Measurements from ENCODE around the gene VPS37B. TPM values are rescaled to one million over a fixed set of nuclear protein-coding genes. Genes with fewer than 3 reads are reported as not detected.
A peak's percentile ranks its signal among the peaks of the same experiment; 100 is the strongest.
"Not testable (repeated sequence)": the region's sequence is repeated elsewhere in the genome, so short reads cannot be mapped to it uniquely, and the experiment has no call there.

VPS37B gene
- total and polyA plus RNA-seq, 2 donors (not counting 3 experiments of a cell fraction or from before 2014, with no cell fraction given), result 39.5 to 45.9 TPM

- H3K27ac ChIP-seq (ENCODE audit: insufficient read depth, low read depth, low read length); BruUV-seq (replicated peaks); POLR2A ChIA-PET; H3K4me3 ChIP-seq (replicated peaks in 1 of 3; ENCODE audit: insufficient read depth in 1 of 3, low read depth in 1 of 3, low read length in 3 of 3); H3K9me1 ChIP-seq (replicated peaks; ENCODE audit: control insufficient read depth, extremely low read depth, insufficient read depth, low read length); H3K9ac ChIP-seq (replicated peaks; ENCODE audit: extremely low read depth, insufficient read depth, low read length); H4K20me1 ChIP-seq (replicated peaks; ENCODE audit: control insufficient read depth, extremely low read depth, insufficient read depth, low read length); DNase-seq (ENCODE audit: low read depth, low spot score); H3K36me3 ChIP-seq (ENCODE audit: control insufficient read depth in 2 of 2, extremely low read depth in 1 of 2, insufficient read depth in 2 of 2, low read length in 2 of 2); H3K9me3 ChIP-seq (replicated peaks; ENCODE audit: control insufficient read depth, insufficient read depth, low read length); H3K27me3 ChIP-seq (ENCODE audit: control insufficient read depth in 2 of 2, insufficient read depth in 2 of 2, low read length in 2 of 2); dilution Hi-C loops (cut with MboI; ENCODE audit: extremely low pct_ligation_motif_present, low sequenced_read_pairs); H2AFZ ChIP-seq (ENCODE audit: low read depth, low read length); intact Hi-C loops (cut with micrococcal nuclease); H3K4me2 ChIP-seq (ENCODE audit: insufficient read depth, low read length); FAIRE-seq: not testable (repeated sequence)
- H3K79me2 ChIP-seq (ENCODE audit: control insufficient read depth, insufficient read depth, low read length), result peaks cover 69% of the 10 kb centered on the region
- CTCF ChIA-PET, result interaction anchor here (2.0 kb wide), 1 partner anchor 11 kb away, joined by 7 read pairs; no protein-coding TSS in a partner anchor
- peaks cover 47% of the 10 kb centered on the region for H3K4me1 ChIP-seq (ENCODE audit: control insufficient read depth, extremely low read depth, insufficient read depth, low read length)
Measured at GRCh38 chr12:122892724-122893123, 3.2 kb downstream of the VPS37B start.

GRCh38 chr12:122891661-122892525 is 4.0 kb downstream of the VPS37B start:
- no peaks in the 10 kb centered on the region for H3K27me3 ChIP-seq (ENCODE audit: control insufficient read depth in 2 of 2, insufficient read depth in 2 of 2, low read length in 2 of 2)
- intact Hi-C loops (cut with micrococcal nuclease) (no loop called here), dilution Hi-C loops (cut with MboI; ENCODE audit: extremely low pct_ligation_motif_present, low sequenced_read_pairs) (no loop called here)
- peak; percentile 58 for FAIRE-seq
- peaks cover 56% of the 10 kb centered on the region for H3K4me1 ChIP-seq (ENCODE audit: control insufficient read depth, extremely low read depth, insufficient read depth, low read length)
- no peaks in the 10 kb centered on the region for H4K20me1 ChIP-seq (replicated peaks; ENCODE audit: control insufficient read depth, extremely low read depth, insufficient read depth, low read length)
- H3K36me3 ChIP-seq (ENCODE audit: control insufficient read depth in 2 of 2, extremely low read depth in 1 of 2, insufficient read depth in 2 of 2, low read length in 2 of 2), result no peaks in the 10 kb centered on the region
- ChIA-PET CTCF (interaction anchor here (1.3 to 2.0 kb wide), 2 partner anchors 10 to 12 kb away, joined by 3 to 7 read pairs; no protein-coding TSS in a partner anchor), POLR2A (interaction anchor here (0.9 kb wide), 1 partner anchor 9 kb away, joined by 3 read pairs; no protein-coding TSS in a partner anchor)
- no peaks in the 10 kb centered on the region for H3K9me1 ChIP-seq (replicated peaks; ENCODE audit: control insufficient read depth, extremely low read depth, insufficient read depth, low read length)
- peak overlapping the region; percentile 53 for H3K4me2 ChIP-seq (ENCODE audit: insufficient read depth, low read length)
- no peak overlapping the region for H2AFZ ChIP-seq (ENCODE audit: low read depth, low read length)
- DNase-seq (ENCODE audit: low read depth, low spot score), result peak; percentile 51
- no TSS peak for BruUV-seq (replicated peaks)
- TF ChIP-seq GATA2 (IDR thresholded peaks at IDR 0.05; ENCODE audit: insufficient read depth, insufficient read length, low read depth, low read length) (no peak), FOS (IDR thresholded peaks at IDR 0.05; ENCODE audit: borderline replicate concordance, insufficient read depth, low read length) (peak; percentile 22)
- no peaks in the 10 kb centered on the region for H3K9me3 ChIP-seq (replicated peaks; ENCODE audit: control insufficient read depth, insufficient read depth, low read length)
- H3K79me2 ChIP-seq (ENCODE audit: control insufficient read depth, insufficient read depth, low read length), result peaks cover 77% of the 10 kb centered on the region
- H3K4me3 ChIP-seq (replicated peaks in 1 of 3; ENCODE audit: insufficient read depth in 1 of 3, low read depth in 1 of 3, low read length in 3 of 3), result no peak overlapping the region
- H3K9ac ChIP-seq (replicated peaks; ENCODE audit: extremely low read depth, insufficient read depth, low read length), result peak overlapping the region; percentile 17
- H3K27ac ChIP-seq (ENCODE audit: insufficient read depth, low read depth, low read length), result peak overlapping the region; percentile 21
